Left ventricle myocardium inferior (tissue), 1 donor: ENCODE results near the gene OSBPL5. TPM values are rescaled to one million over a fixed set of nuclear protein-coding genes. Genes with fewer than 3 reads are reported as not detected.

ENCODE experiments used
- DNase-seq: peaks from one replicate; pipeline ENCODE4 v3.0.0-alpha.2; 2020
- H3K27ac ChIP-seq: fragments of 200-600 bp; replicated peaks from 2 replicates; pipeline ENCODE4 v1.8.0; 2021
- H3K27me3 ChIP-seq: fragments of 200-600 bp; 2 replicates; pipeline ENCODE4 v1.8.0; 2021; ENCODE audit warnings: low read depth
- H3K36me3 ChIP-seq: fragments of 200-600 bp; 2 replicates; pipeline ENCODE4 v1.8.0; 2021
- H3K4me1 ChIP-seq: fragments of 200-600 bp; 2 replicates; pipeline ENCODE4 v1.8.0; 2021
- H3K4me3 ChIP-seq: fragments of 200-600 bp; 2 replicates; pipeline ENCODE4 v1.8.0; 2021; ENCODE audit warnings: mild to moderate bottlenecking, moderate library complexity
- H3K9me3 ChIP-seq: fragments of 200-600 bp; replicated peaks from 2 replicates; pipeline ENCODE4 v1.8.0; 2021
- CTCF ChIP-seq: fragments of 200-600 bp; IDR thresholded peaks from 2 replicates; pipeline ENCODE4 v1.8.0; 2021; ENCODE audit warnings: antibody characterized with exemption, mild to moderate bottlenecking, borderline replicate concordance
- intact Hi-C: fragments of 100-400 bp; cut with micrococcal nuclease; formaldehyde crosslinking; loops from one replicate; pipeline ENCODE4 v1.11.0; 2022
- total RNA-seq: library from RNA; stranded (reverse); fragmentation: NEBNext Ultra II Directional; extraction: Animal tissue kit (Norgen Biotek cat#: 25700); gene quantifications from one replicate; pipeline ENCODE4 v1.2.1, GENCODE V29; 2021
- donor health status: DM: no; HTN: yes; CAD: no; lungs with severe emphysema.

OSBPL5 gene
- total RNA-seq, 1 donor from 2014 or later = 11.4 TPM

- intact Hi-C loops = no loop called here
- Histone ChIP-seq H3K4me3 (no peak overlapping the region), H3K9me3 (no peaks in the 10 kb centered on the region), H3K27me3 (peaks cover 14% of the 10 kb centered on the region), H3K27ac (no peak overlapping the region), H3K36me3 (peaks cover 23% of the 10 kb centered on the region), H3K4me1 (no peaks in the 10 kb centered on the region)
- no peak for DNase-seq
- TF ChIP-seq CTCF = no peak
These were observed 79.0 kb downstream of the OSBPL5 start for GRCh38 chr11:3086114-3086513.

DNA sequence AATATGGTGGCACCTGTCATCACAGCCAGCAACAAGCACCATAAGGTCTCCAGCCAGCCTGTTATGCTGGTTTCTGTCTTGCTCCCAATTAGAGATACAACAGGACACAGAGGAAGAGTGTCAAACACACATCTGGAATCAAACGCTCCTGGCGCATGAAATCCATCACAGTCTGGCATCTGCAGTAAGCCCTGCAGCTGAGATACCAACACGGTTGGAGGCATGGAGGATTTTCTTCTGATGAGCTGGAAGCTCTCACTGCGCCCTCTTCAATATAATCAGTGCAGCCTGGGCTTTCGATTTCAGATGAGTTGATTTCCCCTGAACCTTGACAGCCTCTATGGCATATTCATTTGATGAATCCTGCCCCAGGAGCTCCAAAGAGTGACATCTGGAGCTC lies 80.1 kb downstream of the OSBPL5 start:
- intact Hi-C loops = no loop called here
- H3K9me3 ChIP-seq = no peaks in the 10 kb centered on the region
- peaks cover 14% of the 10 kb centered on the region for H3K27me3 ChIP-seq
- peaks cover 13% of the 10 kb centered on the region for H3K36me3 ChIP-seq
- no peak overlapping the region for H3K4me3 ChIP-seq
- no peaks in the 10 kb centered on the region for H3K4me1 ChIP-seq
- no peak for DNase-seq
- no peak overlapping the region for H3K27ac ChIP-seq
- no peak for TF ChIP-seq CTCF

DNA sequence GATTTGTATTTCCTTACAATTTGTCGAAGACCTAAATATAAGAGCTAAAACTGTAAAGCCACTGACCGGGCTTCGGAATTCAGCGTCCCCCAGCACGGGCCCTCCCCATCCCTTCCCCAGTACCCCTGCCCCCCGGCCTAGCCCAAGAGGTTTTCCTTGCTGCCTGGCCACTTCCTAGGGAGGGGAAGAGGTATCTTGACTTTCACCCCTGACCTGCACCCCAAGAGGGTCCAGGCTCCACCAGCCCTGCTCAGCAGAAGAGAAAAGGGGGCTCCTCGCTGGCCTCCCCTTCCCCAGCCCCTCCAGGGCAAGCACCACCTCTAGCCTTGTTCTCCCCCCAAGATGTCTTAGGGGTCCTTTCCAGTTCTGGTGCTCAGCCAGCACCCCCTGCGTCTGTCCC lies 81.8 kb downstream of the OSBPL5 start:
- Histone ChIP-seq H3K4me1 (no peaks in the 10 kb centered on the region), H3K4me3 (no peak overlapping the region), H3K27ac (no peak overlapping the region), H3K27me3 (peaks cover 21% of the 10 kb centered on the region), H3K36me3 (no peaks in the 10 kb centered on the region), H3K9me3 (no peaks in the 10 kb centered on the region)
- intact Hi-C loops = no loop called here
- no peak for DNase-seq
- no peak for TF ChIP-seq CTCF

DNA sequence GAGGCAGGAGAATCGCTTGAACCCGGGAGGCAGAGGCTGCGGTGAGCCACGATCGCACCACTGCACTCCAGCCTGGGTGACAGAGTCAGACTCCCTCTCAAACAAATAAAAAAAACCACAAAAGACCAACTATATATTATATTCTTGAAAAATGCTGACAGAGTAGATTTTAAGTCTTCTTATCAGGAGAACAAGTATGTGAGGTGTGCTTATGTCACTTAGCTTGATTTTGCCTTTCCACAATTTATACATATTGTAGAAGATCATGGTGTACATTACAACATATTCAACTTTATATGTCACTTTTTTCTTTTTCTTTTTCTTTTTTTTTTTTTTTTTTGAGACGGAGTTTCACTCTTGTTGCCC lies 83.7 kb downstream of the OSBPL5 start:
- intact Hi-C loops = no loop called here
- H3K4me1 ChIP-seq = no peaks in the 10 kb centered on the region
- no peaks in the 10 kb centered on the region for H3K36me3 ChIP-seq
- peaks cover 21% of the 10 kb centered on the region for H3K27me3 ChIP-seq
- DNase-seq = no peak
- H3K27ac ChIP-seq = no peak overlapping the region
- no peak for TF ChIP-seq CTCF
- no peak overlapping the region for H3K4me3 ChIP-seq
- no peaks in the 10 kb centered on the region for H3K9me3 ChIP-seq

DNA sequence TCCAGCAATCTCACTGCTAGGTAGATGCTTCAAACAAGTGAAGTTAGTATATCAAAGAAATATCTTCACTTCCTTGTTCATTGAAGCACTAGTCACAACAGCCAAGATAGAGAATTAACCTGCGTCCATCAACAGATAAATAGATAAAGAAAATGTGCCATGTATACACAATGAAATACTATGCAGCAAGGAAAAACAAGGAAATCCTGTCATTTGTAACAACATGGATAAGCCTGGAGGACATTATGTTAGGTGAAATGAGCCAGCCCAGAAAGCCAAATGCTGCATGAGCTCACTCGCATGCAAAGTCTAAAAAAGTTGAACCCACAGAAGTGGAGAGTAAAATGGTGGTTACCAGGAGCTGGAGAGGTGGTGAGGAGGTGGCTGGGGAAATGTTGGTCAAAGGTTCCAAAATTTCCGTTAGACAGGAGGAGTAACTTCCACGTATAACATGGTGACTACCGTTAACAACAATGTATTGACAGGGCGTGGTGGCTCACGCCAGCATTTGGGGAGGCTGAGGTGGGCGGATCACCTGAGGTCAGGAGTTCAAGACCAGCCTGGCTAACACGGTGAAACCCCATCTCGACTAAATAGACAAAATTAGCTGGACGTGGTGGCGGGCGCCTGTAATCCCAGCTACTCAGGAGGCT lies 84.3 kb downstream of the OSBPL5 start:
- Histone ChIP-seq H3K27ac (no peak overlapping the region), H3K36me3 (no peaks in the 10 kb centered on the region), H3K4me1 (no peaks in the 10 kb centered on the region), H3K9me3 (no peaks in the 10 kb centered on the region), H3K4me3 (no peak overlapping the region), H3K27me3 (peaks cover 21% of the 10 kb centered on the region)
- no peak for DNase-seq
- intact Hi-C loops = no loop called here
- no peak for TF ChIP-seq CTCF
